OCI-LY3 (cell line): ENCODE measurements around the gene PIGC.

ENCODE experiments used
- CTCF ChIP-seq: fragments of 200-600, 300-600 bp; sonication (generic); IDR thresholded peaks from 2 replicates; pipeline ENCODE4 v1.5.1; 2014; ENCODE audit warnings: antibody characterized with exemption, low read length, low read depth
- EZH2phosphoT487 ChIP-seq: fragments of 200-600 bp; shearing (Covaris generic); IDR thresholded peaks from 2 replicates; pipeline ENCODE4 v1.6.1; 2018; ENCODE audit warnings: antibody characterized with exemption, mixed run types, low read depth

- TF ChIP-seq CTCF (no peak), EZH2phosphoT487 (no peak)
Observed at GRCh38 chr1:172476218-172476811, 32.4 kb upstream of the PIGC start.
